Esophagus muscularis mucosa (tissue), 3 donors: ENCODE measurements around the gene AUTS2.

Source experiments
- CTCF ChIP-seq, 3 experiments: fragments of 200-600 bp in 2 of 3; fragments of 450-650 bp in 1 of 3; sonication (generic) in 2 of 3; IDR thresholded peaks; one replicate each; pipeline ENCODE4 v1.5.1; 2017 to 2019; ENCODE audit warnings: antibody characterized with exemption in 3 of 3, mild to moderate bottlenecking in 2 of 3, moderate library complexity in 1 of 3
- POLR2AphosphoS5 ChIP-seq, 2 donors: sonication (generic); formaldehyde crosslinking; IDR thresholded peaks; one replicate each; pipeline ENCODE4 v1.6.1; 2017; ENCODE audit warnings: antibody characterized with exemption in 2 of 2

- TF ChIP-seq CTCF (IDR thresholded peaks at IDR 0.05) (no peak), POLR2AphosphoS5 (IDR thresholded peaks at IDR 0.05) (no peak)
Measured at GRCh38 chr7:70384891-70385290, 786.6 kb downstream of the AUTS2 start.
